Endothelial cell of umbilical vein (primary cell): Measurements from ENCODE around the gene TESK1. TPM values are rescaled to one million over a fixed set of nuclear protein-coding genes. Genes with fewer than 3 reads are reported as not detected.

Experiments used
- BruUV-seq: library from RNA; stranded (reverse); fragments of 400-500 nt; replicated peaks from 2 replicates; lab custom pipeline; 2021; lab: Mats Ljungman, UMichigan
- CTCF ChIA-PET: fragments of 300-600, 350-600 bp; sonication (Branson Sonifier 250); formaldehyde crosslinking; loops from one replicate; lab custom pipeline; 2021; ENCODE audit warnings: antibody characterized with exemption, inconsistent platforms; lab: Charles Lee
- POLR2A ChIA-PET: fragments of 300-600, 350-600 bp; sonication (Branson Sonifier 250); formaldehyde crosslinking; loops from one replicate; lab custom pipeline; 2021; ENCODE audit warnings: antibody characterized with exemption, inconsistent platforms; lab: Charles Lee
- DNase-seq: peaks from one replicate; pipeline ENCODE4 v3.0.0-alpha.2; 2011; ENCODE audit warnings: low read depth, low spot score
- FAIRE-seq: peaks from 2 replicates; lab custom pipeline; 2011; peaks lifted over from hg19 to GRCh38; lab: Jason Lieb, UNC
- H2AFZ ChIP-seq: 2 replicates; pipeline ENCODE4 v1.6.0; 2012; ENCODE audit warnings: low read depth, low read length, control low read depth, inconsistent platforms
- H3K27ac ChIP-seq: 2 replicates; pipeline ENCODE4 v1.5.1; 2011; ENCODE audit warnings: low read depth, mild to moderate bottlenecking, control low read depth, low read length, moderate library complexity; ENCODE audit not compliant: insufficient read depth
- H3K27me3 ChIP-seq, 2 experiments: 2 replicates each; pipeline versions ENCODE4 v1.6.0 to v1.6.1; 2011; ENCODE audit warnings: low read length in 2 of 2, mixed read lengths in 1 of 2; ENCODE audit not compliant: control insufficient read depth in 2 of 2, insufficient read depth in 2 of 2
- H3K36me3 ChIP-seq, 2 experiments: 2 replicates in 1 of 2; 3 replicates in 1 of 2; pipeline ENCODE4 v1.5.1; 2011; ENCODE audit warnings: low read length in 2 of 2, mild to moderate bottlenecking in 1 of 2, moderate library complexity in 1 of 2; ENCODE audit not compliant: control insufficient read depth in 2 of 2, insufficient read depth in 2 of 2; ENCODE audit errors: extremely low read depth in 1 of 2
- H3K4me1 ChIP-seq: 3 replicates; pipeline ENCODE4 v1.5.1; 2011; ENCODE audit warnings: mild to moderate bottlenecking, low read length; ENCODE audit not compliant: control insufficient read depth, insufficient read depth; ENCODE audit errors: extremely low read depth
- H3K4me2 ChIP-seq: 2 replicates; pipeline ENCODE4 v1.6.1; 2011; ENCODE audit warnings: low read length, control low read depth, mixed read lengths; ENCODE audit not compliant: insufficient read depth
- H3K4me3 ChIP-seq, 3 experiments: fragments of 200-600 bp in 1 of 3; sonication (generic), shearing (Covaris generic) in 1 of 3; replicated peaks in 1 of 3; 2 replicates each; pipeline ENCODE4 v1.5.1; 2011 to 2016; ENCODE audit warnings: control low read depth in 3 of 3, low read length in 3 of 3, mild to moderate bottlenecking in 2 of 3, inconsistent platforms in 1 of 3, low read depth in 1 of 3, moderate library complexity in 1 of 3; ENCODE audit not compliant: insufficient read depth in 1 of 3
- H3K79me2 ChIP-seq: 2 replicates; pipeline ENCODE4 v1.6.0; 2012; ENCODE audit warnings: low read length, inconsistent platforms; ENCODE audit not compliant: control insufficient read depth, insufficient read depth
- H3K9ac ChIP-seq: replicated peaks from 2 replicates; pipeline ENCODE3; 2011; ENCODE audit warnings: low read length, control low read depth; ENCODE audit not compliant: insufficient read depth; ENCODE audit errors: extremely low read depth
- H3K9me1 ChIP-seq: replicated peaks from 3 replicates; pipeline ENCODE4 v1.6.0; 2011; ENCODE audit warnings: mild to moderate bottlenecking, low read length; ENCODE audit not compliant: control insufficient read depth, insufficient read depth; ENCODE audit errors: extremely low read depth
- H3K9me3 ChIP-seq: replicated peaks from 2 replicates; pipeline ENCODE4 v1.5.1; 2012; ENCODE audit warnings: low read length, inconsistent platforms; ENCODE audit not compliant: control insufficient read depth, insufficient read depth
- H4K20me1 ChIP-seq: replicated peaks from 2 replicates; pipeline ENCODE3; 2011; ENCODE audit warnings: mild to moderate bottlenecking, low read length; ENCODE audit not compliant: control insufficient read depth, insufficient read depth; ENCODE audit errors: extremely low read depth
- EZH2 ChIP-seq: IDR thresholded peaks from 2 replicates; pipeline ENCODE4 v1.6.1; 2012; ENCODE audit warnings: borderline replicate concordance, low read depth, mild to moderate bottlenecking, moderate library complexity, low read length, inconsistent platforms; ENCODE audit not compliant: severe bottlenecking
- GATA2 ChIP-seq: IDR thresholded peaks from 2 replicates; pipeline ENCODE4 v1.7.0; 2011; ENCODE audit warnings: low read depth, mild to moderate bottlenecking, moderate library complexity, mixed read lengths, low read length; ENCODE audit not compliant: insufficient read length, insufficient read depth
- JUN ChIP-seq: IDR thresholded peaks from 2 replicates; pipeline ENCODE4 v1.6.1; 2011; ENCODE audit warnings: borderline replicate concordance, low read depth; ENCODE audit not compliant: insufficient read length, insufficient read depth
- MYC ChIP-seq: IDR thresholded peaks from one replicate; pipeline ENCODE4 v1.6.1; 2011; ENCODE audit warnings: mild to moderate bottlenecking, low read depth, low read length
- dilution Hi-C: fragments of 300-500 bp; cut with MboI; formaldehyde crosslinking; loops from one replicate; pipeline ENCODE4 v1.15.0; 2019; ENCODE audit warnings: low sequenced_read_pairs; ENCODE audit not compliant: extremely low pct_ligation_motif_present
- intact Hi-C: fragments of 100-400 bp; cut with micrococcal nuclease; formaldehyde crosslinking; loops from one replicate; pipeline ENCODE4 v1.10.0; 2022
- polyA plus RNA-seq, 4 experiments: library from polyadenylated mRNA; depleted of rRNA in 3 of 4; stranded (reverse) in 3 of 4; unstranded in 1 of 4; fragments of >200 nt; gene quantifications; 2 replicates each; pipeline versions ENCODE4 v1.2.1 to v1.2.3, GENCODE V29; 2011 to 2012; ENCODE audit warnings: missing spikeins in 1 of 4
- total RNA-seq: library from RNA; stranded (reverse); gene quantifications from 2 replicates; pipeline ENCODE4 v1.2.3, GENCODE V29; 2021
- TF ChIP-seq, protein P1 (sequence below), 2 donors: IDR thresholded peaks; 1 replicate in 1 of 2; 2 replicates in 1 of 2; pipeline ENCODE4 v1.5.1; 2011; ENCODE audit warnings: low read length in 2 of 2, mild to moderate bottlenecking in 2 of 2, moderate library complexity in 2 of 2, control low read depth in 1 of 2, inconsistent platforms in 1 of 2, low read depth in 1 of 2; ENCODE audit not compliant: insufficient read depth in 1 of 2; ENCODE audit errors: extremely low read depth in 1 of 2
- TF ChIP-seq, protein P2 (sequence below): IDR thresholded peaks from 2 replicates; pipeline ENCODE4 v1.6.1; 2011; ENCODE audit not compliant: insufficient read depth, insufficient read length

TESK1 gene
- total and polyA plus RNA-seq, 2 donors (not counting 3 experiments of a cell fraction or from before 2014, with no cell fraction given), result 25.3 to 26.4 TPM

DNA sequence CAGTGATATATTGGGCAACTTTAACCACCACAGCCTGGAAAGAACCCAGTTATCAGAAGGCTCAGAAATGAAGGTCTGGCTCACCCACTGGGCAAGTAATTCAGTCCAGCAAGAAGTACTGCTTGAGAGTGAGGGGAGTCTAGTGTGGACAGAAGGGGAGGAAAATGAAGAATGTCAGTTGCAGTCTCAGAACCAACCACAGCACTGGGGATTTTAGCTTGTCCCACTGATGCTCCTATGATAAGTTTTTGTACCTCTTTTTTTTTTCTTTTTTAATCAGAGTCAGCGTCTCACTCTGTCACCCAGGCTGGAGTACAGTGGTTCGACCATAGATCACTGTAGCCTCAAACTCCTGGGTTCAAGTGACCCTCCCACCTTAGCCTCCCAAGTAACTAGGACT lies 22.5 kb downstream of the TESK1 start:
- dilution Hi-C loops, result no loop called here
- CTCF ChIA-PET, result interaction anchor here (0.9 to 4.4 kb wide), 3 partner anchors 8 to 30 kb away, joined by 3 to 36 read pairs (median 4); no protein-coding TSS in a partner anchor
- H4K20me1 ChIP-seq, result no peaks in the 10 kb centered on the region

More for the DNA sequence above, 22.5 kb downstream of the TESK1 start:
- Histone ChIP-seq H3K4me2 (no peak overlapping the region), H3K4me3 (no peak overlapping the region), H3K27me3 (peaks cover 0 to 5% of the 10 kb centered on the region in 2 experiments), H2AFZ (no peak overlapping the region), H3K4me1 (no peaks in the 10 kb centered on the region), H3K9me1 (no peaks in the 10 kb centered on the region), H3K36me3 (no peaks in the 10 kb centered on the region), H3K9ac (no peak overlapping the region), H3K79me2 (no peaks in the 10 kb centered on the region), H3K9me3 (no peaks in the 10 kb centered on the region), H3K27ac (no peak overlapping the region)
- DNase-seq (no peak), FAIRE-seq (no peak)
- POLR2A ChIA-PET, result no interaction called here
- TF ChIP-seq JUN (no peak), EZH2 (no peak), GATA2 (no peak), MYC (no peak)
- TF ChIP-seq, protein P1, sequence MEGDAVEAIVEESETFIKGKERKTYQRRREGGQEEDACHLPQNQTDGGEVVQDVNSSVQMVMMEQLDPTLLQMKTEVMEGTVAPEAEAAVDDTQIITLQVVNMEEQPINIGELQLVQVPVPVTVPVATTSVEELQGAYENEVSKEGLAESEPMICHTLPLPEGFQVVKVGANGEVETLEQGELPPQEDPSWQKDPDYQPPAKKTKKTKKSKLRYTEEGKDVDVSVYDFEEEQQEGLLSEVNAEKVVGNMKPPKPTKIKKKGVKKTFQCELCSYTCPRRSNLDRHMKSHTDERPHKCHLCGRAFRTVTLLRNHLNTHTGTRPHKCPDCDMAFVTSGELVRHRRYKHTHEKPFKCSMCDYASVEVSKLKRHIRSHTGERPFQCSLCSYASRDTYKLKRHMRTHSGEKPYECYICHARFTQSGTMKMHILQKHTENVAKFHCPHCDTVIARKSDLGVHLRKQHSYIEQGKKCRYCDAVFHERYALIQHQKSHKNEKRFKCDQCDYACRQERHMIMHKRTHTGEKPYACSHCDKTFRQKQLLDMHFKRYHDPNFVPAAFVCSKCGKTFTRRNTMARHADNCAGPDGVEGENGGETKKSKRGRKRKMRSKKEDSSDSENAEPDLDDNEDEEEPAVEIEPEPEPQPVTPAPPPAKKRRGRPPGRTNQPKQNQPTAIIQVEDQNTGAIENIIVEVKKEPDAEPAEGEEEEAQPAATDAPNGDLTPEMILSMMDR (IDR thresholded peaks at IDR 0.05; ENCODE audit: extremely low read depth in 1 of 2, insufficient read depth in 1 of 2, low read depth in 1 of 2, low read length in 2 of 2), result no peak
- TF ChIP-seq, protein P2, sequence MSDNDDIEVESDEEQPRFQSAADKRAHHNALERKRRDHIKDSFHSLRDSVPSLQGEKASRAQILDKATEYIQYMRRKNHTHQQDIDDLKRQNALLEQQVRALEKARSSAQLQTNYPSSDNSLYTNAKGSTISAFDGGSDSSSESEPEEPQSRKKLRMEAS, result no peak
- no TSS peak for BruUV-seq
- intact Hi-C loops, result no loop called here
